ENCODE results near the gene IKBKE. TPM values are rescaled to one million over a fixed set of nuclear protein-coding genes. Genes with fewer than 3 reads are reported as not detected.
A peak's percentile ranks its signal among the peaks of the same experiment; 100 is the strongest.

IKBKE gene
- total RNA-seq, 1 experiment from 2014 or later = 6.6 TPM

DNA sequence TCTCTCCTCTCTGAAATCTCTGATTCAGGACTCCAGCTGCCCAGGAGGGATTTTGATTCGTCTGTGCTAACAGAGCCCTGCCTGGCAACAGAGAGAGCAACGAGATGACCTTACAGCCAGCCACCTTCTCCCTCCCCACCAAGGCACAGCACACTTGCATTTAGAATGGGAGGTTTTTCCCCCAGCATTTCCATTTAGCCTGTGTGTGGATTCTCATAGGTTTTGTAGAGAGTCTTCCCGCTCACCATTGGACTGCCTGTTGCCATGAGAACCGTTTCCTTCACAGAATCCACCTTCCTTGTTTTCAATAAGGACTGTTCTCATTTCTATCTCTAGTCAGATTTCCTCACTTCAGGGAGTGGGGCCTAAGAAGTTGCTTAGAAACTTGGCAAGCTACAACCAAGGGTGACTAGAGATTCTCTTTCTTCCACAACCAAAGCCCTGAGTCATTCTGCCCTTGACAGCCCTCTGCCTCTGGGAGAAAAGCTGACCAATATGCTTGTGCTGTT, 5.8 kb upstream of the IKBKE start:
- Histone ChIP-seq H3K9ac (ENCODE audit: extremely low read depth, insufficient read length, low read length) (no peak overlapping the region), H4K91ac (ENCODE audit: insufficient read length, low read depth, low read length) (no peak overlapping the region), H3K23me2 (ENCODE audit: insufficient read length, low read depth, low read length, poor library complexity, severe bottlenecking) (no peaks in the 10 kb centered on the region), H4K20me1 (ENCODE audit: control insufficient read depth, insufficient read depth, insufficient read length) (no peaks in the 10 kb centered on the region), H3K18ac (ENCODE audit: insufficient read length, low read depth, low read length) (no peak overlapping the region), H3K79me2 (ENCODE audit: insufficient read depth, low read length) (no peaks in the 10 kb centered on the region), H3K27ac (ENCODE audit: insufficient read length, low read depth, low read length) (no peak overlapping the region), H3K23ac (ENCODE audit: insufficient read length, low read depth, low read length) (no peak overlapping the region), H2BK5ac (ENCODE audit: insufficient read length, low read length) (no peak overlapping the region), H4K8ac (replicated peaks; ENCODE audit: insufficient read length, low read depth, low read length) (no peak overlapping the region), H3K79me1 (ENCODE audit: insufficient read depth, low read depth, low read length, poor library complexity, severe bottlenecking) (no peaks in the 10 kb centered on the region), H3K14ac (ENCODE audit: insufficient read depth, low read length) (no peak overlapping the region), H2BK12ac (ENCODE audit: insufficient read length, low read depth, low read length) (no peak overlapping the region), H3K4me1 (ENCODE audit: insufficient read depth, low read length) (peaks cover 3% of the 10 kb centered on the region; the same call in 1 of the 2 replicates), H3K4ac (ENCODE audit: low read depth, low read length) (no peak overlapping the region), H3K4me2 (ENCODE audit: insufficient read depth, insufficient read length, low read length) (no peak overlapping the region), H2BK120ac (ENCODE audit: low read depth, low read length, poor library complexity, severe bottlenecking) (no peak overlapping the region), H3T11ph (ENCODE audit: low read length) (no peak overlapping the region), H2AFZ (ENCODE audit: low read length) (no peak overlapping the region), H3K27me3 (ENCODE audit: insufficient read depth, low read length) (no peaks in the 10 kb centered on the region), H2BK20ac (ENCODE audit: low read depth, low read length, poor library complexity, severe bottlenecking) (no peak overlapping the region), H2BK15ac (ENCODE audit: low read depth, low read length) (no peak overlapping the region), H4K5ac (ENCODE audit: insufficient read length, low read depth, low read length) (no peak overlapping the region), H3K56ac (ENCODE audit: insufficient read length, low read depth, low read length) (no peak overlapping the region), H2AK5ac (ENCODE audit: insufficient read length, low read length) (no peak overlapping the region), H3K9me3 (ENCODE audit: control insufficient read depth, low read depth, low read length) (no peaks in the 10 kb centered on the region)
- no peak overlapping the region for H3K4me3 Mint-ChIP-seq
- peaks cover 31% of the 10 kb centered on the region for H3K27me3 Mint-ChIP-seq (ENCODE audit: low read depth)
- no CpG with 5 or more reads among the region's 4 CpGs for WGBS (ENCODE audit: extremely low coverage, insufficient read length, low lambda C conversion rate)
- no peak for DNase-seq
- peaks cover 0 to 14% (median 5%) of the 10 kb centered on the region in 3 experiments; a peak in 6 of 7 replicates for H3K36me3 Mint-ChIP-seq (ENCODE audit: insufficient read depth in 1 of 3, low read depth in 3 of 3)
- H3K27ac Mint-ChIP-seq = peak overlapping the region in 2 of 3 experiments; percentile 11 to 75; a peak in 1 of 7 replicates
- TF ChIP-seq, protein P1, sequence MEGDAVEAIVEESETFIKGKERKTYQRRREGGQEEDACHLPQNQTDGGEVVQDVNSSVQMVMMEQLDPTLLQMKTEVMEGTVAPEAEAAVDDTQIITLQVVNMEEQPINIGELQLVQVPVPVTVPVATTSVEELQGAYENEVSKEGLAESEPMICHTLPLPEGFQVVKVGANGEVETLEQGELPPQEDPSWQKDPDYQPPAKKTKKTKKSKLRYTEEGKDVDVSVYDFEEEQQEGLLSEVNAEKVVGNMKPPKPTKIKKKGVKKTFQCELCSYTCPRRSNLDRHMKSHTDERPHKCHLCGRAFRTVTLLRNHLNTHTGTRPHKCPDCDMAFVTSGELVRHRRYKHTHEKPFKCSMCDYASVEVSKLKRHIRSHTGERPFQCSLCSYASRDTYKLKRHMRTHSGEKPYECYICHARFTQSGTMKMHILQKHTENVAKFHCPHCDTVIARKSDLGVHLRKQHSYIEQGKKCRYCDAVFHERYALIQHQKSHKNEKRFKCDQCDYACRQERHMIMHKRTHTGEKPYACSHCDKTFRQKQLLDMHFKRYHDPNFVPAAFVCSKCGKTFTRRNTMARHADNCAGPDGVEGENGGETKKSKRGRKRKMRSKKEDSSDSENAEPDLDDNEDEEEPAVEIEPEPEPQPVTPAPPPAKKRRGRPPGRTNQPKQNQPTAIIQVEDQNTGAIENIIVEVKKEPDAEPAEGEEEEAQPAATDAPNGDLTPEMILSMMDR (conservative IDR thresholded peaks at IDR 0.05) = no peak
- H3K4me1 Mint-ChIP-seq = peaks cover 25 to 29% of the 10 kb centered on the region in 2 experiments
- no peaks in the 10 kb centered on the region for H3K9me3 Mint-ChIP-seq

All from H9 (cell line).